Breast epithelium (tissue), 3 donors: Measurements from ENCODE around the gene MFAP3L.

ENCODE experiments used
- CTCF ChIP-seq, 3 donors: fragments of 450-650 bp; IDR thresholded peaks; one replicate each; pipeline ENCODE4 v1.5.1; 2016 to 2017; ENCODE audit warnings: antibody characterized with exemption in 3 of 3, mild to moderate bottlenecking in 3 of 3, moderate library complexity in 3 of 3
- POLR2A ChIP-seq: fragments of 450-650 bp; IDR thresholded peaks from one replicate; pipeline ENCODE4 v1.6.1; 2016; ENCODE audit warnings: antibody characterized with exemption, mild to moderate bottlenecking, moderate library complexity

GRCh38 chr4:169948271-169948670 lies 77.9 kb downstream of the MFAP3L start:
- TF ChIP-seq POLR2A (no peak), CTCF (IDR thresholded peaks at IDR 0.05) (no peak)
